ENCODE measurements around the gene CARS1.
A peak's percentile ranks its signal among the peaks of the same experiment; 100 is the strongest.

DNA sequence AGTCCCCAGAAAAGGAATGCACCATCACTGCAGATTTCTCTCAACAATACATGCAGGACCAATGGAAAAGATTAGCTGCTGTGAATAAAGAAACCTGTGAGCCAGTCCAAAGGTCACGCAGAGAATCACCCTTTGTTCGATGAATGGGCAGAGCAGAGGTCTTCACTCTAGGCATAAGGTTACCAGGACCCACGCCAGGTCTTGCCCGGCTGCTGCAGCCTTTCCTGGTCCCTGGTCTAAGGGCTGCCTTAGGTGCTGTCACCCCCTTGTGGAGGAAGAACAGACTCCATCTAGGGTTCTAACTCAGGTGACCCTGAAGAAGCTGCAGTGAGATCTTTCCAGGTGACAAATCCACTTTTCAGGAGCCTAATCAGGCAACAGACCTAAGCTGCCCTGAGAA is 36.1 kb downstream of the CARS1 start:
- TF ChIP-seq POLR2A (IDR thresholded peaks at IDR 0.05), result no peak
- TF ChIP-seq, protein P1, sequence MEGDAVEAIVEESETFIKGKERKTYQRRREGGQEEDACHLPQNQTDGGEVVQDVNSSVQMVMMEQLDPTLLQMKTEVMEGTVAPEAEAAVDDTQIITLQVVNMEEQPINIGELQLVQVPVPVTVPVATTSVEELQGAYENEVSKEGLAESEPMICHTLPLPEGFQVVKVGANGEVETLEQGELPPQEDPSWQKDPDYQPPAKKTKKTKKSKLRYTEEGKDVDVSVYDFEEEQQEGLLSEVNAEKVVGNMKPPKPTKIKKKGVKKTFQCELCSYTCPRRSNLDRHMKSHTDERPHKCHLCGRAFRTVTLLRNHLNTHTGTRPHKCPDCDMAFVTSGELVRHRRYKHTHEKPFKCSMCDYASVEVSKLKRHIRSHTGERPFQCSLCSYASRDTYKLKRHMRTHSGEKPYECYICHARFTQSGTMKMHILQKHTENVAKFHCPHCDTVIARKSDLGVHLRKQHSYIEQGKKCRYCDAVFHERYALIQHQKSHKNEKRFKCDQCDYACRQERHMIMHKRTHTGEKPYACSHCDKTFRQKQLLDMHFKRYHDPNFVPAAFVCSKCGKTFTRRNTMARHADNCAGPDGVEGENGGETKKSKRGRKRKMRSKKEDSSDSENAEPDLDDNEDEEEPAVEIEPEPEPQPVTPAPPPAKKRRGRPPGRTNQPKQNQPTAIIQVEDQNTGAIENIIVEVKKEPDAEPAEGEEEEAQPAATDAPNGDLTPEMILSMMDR (IDR thresholded peaks at IDR 0.05), result peak; percentile 34 to 57 (median 43)

All from tibial nerve (tissue), 3 donors.